Raji (cell line): ENCODE measurements around the gene CRELD1.

Experiments used
- POLR2A ChIP-seq: IDR thresholded peaks from 2 replicates; pipeline ENCODE4 v1.6.1; 2011; ENCODE audit warnings: low read depth, low read length, control low read depth; ENCODE audit not compliant: insufficient read depth

CRELD1 gene

GRCh38 chr3:9933561-9934234 lies at the start of gene CRELD1:
Gene CRELD1 (plus strand): TSS chr3:9933834. CDS start chr3:9934439, 605 bp downstream.
- TF ChIP-seq POLR2A: peak; percentile 85

GRCh38 chr3:9884555-9885165 lies 49.0 kb upstream of the CRELD1 start:
- TF ChIP-seq POLR2A: no peak

- TF ChIP-seq POLR2A: no peak
These were observed 47.3 kb upstream of the CRELD1 start for GRCh38 chr3:9886328-9886727.

- no peak for TF ChIP-seq POLR2A
These were observed 46.2 kb upstream of the CRELD1 start for GRCh38 chr3:9887480-9887879.

DNA sequence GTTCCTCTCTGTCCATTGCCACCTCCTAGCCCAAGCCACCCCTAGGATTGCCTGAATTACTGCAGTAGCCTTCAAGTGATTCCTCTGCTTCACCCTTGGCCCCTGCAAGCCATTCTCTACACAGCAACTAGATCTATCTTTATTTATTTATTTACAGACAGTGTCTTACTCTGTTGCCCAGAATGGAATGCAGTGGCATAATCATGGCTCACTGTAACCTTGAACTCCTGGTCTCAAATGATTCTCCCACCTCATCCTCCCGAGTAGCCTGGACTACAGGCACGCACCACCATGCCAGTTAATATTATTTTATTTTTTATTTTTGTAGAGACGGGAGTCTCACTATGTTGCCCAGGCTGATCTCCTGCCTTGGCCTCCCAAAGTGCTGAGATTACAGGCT lies 45.1 kb upstream of the CRELD1 start:
- no peak for TF ChIP-seq POLR2A

DNA sequence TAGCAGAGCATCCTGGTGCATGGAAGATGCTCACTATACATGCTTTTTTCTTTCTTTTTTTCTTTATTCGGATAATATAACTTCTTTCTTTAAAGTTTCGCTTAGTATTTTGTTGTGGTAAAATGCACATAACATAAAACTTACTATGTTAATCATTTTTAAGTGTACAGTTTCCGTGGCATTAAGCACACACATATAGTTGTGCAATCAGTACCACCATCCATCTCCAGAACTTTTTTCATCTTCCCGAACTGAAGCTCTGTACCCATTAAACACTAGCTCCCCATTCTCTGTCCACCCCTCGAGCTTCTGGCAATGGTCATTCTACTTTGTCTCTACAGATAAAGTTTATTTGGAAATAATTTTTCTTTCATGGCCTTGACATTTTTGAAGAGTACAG lies 44.2 kb upstream of the CRELD1 start:
- no peak for TF ChIP-seq POLR2A

- TF ChIP-seq POLR2A: peak; percentile 90
These were observed 43.2 kb upstream of the CRELD1 start, which contains the start of gene JAGN1 for GRCh38 chr3:9890249-9891071. Gene JAGN1 (plus strand): TSS chr3:9890610. CDS start chr3:9890723, 113 bp downstream.

GRCh38 chr3:9891072-9891622 lies 42.5 kb upstream of the CRELD1 start:
- TF ChIP-seq POLR2A: no peak

DNA sequence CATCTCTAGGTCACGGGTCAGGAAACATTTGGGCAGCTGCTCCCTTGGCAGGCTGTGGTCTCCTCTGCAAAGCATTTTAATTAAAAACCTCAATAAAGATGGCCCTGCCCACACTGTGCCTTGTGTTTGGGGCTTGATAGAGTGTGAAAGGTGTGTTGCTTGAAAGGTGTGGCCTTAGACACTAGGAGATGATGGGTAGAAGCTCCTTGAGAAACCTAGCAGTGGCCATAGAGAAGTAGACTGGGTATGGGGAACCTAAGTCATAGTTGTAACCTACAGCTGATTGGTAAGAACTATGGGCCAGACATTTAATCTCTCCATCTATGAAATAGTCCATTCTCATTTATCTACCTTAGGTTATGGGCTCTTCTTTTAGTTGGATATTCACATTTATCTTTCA lies 39.9 kb upstream of the CRELD1 start:
- no peak for TF ChIP-seq POLR2A

GRCh38 chr3:9897408-9898372 lies 35.9 kb upstream of the CRELD1 start:
- no peak for TF ChIP-seq POLR2A

DNA sequence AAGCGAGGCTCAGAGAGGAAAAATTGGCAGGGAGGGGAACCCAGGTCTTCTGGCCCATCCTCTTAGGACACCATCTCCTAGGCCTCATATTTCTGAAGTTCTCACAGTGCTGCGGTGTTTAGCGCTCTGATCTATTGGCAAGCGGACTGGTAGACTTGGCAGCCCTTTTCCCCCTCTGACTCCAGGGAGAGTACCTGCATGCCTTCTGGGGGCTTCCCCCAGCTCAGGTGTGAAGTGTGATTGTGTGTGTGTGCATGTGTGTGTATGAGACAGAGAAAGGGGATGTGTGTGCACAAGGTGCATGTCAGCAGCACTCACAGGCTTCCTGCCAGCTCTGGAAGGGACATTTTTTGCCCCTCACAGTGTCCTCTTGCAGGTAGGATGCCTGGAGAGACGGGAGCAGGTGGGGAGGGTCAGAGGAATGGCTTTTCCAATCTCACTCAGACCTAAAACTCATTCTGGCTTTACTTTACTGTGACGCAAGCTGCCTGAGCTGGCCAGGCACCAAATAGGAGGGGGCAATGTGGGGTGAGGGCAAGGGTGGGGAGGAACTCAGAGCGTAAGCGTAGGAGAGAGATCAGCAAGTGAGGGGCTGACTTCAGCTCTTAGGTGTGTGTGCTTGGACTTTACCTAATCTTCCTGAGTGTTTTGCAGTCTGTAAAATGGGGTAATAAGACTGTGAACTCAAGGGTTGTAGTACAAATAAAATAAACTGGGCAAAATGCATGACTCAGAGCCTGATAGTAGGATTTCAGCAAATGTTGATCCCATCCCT lies 35.0 kb upstream of the CRELD1 start:
- no peak for TF ChIP-seq POLR2A

GRCh38 chr3:9899289-9899791 lies 34.3 kb upstream of the CRELD1 start:
- TF ChIP-seq POLR2A: no peak

DNA sequence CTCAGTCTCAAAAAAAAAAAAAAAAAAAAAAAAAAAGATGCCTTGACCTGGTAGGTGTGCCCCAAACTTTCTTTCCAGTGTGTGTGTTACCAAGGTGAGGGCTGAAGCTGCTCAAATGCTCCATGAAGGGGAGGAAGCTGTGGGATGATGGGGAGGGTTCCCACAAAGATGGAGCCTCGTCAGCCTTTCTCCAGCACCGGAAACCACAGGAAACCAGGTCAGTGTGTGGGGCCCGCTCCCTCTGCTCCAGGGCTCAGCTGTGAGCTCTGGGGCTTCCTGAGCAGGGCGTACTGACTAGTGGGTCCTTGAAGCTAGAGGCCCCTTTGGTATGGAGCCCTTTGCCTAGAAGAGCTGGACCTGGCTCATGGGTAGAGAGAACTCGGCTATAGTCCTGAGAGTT lies 31.7 kb upstream of the CRELD1 start:
- TF ChIP-seq POLR2A: no peak
